BJ (cell line): Measurements from ENCODE around the gene AFG3L2. TPM values are rescaled to one million over a fixed set of nuclear protein-coding genes. Genes with fewer than 3 reads are reported as not detected.

Source experiments
- CTCF ChIA-PET: fragments of 350-600 bp; formaldehyde crosslinking; extraction: SDS; loops from one replicate; lab custom pipeline; 2021; ENCODE audit warnings: antibody characterized with exemption, inconsistent platforms; lab: Yijun Ruan, JAX
- POLR2A ChIA-PET: fragments of 300-600 bp; sonication (Branson Sonifier 250); formaldehyde crosslinking; extraction: SDS; loops from one replicate; lab custom pipeline; 2021; ENCODE audit warnings: antibody characterized with exemption; lab: Charles Lee
- DNase-seq: peaks from one replicate; pipeline ENCODE4 v3.0.0-alpha.2; 2011; ENCODE audit warnings: low read depth
- H3K27me3 ChIP-seq: 2 replicates; pipeline ENCODE4 v1.6.0; 2011; ENCODE audit warnings: low read length; ENCODE audit not compliant: control insufficient read depth, insufficient read depth
- H3K36me3 ChIP-seq: 2 replicates; pipeline ENCODE4 v1.5.1; 2011; ENCODE audit warnings: low read length; ENCODE audit not compliant: control insufficient read depth, insufficient read depth
- H3K4me3 ChIP-seq: 2 replicates; pipeline ENCODE4 v1.5.1; 2011; ENCODE audit warnings: low read depth, mild to moderate bottlenecking, control low read depth, low read length
- polyA plus RNA-seq: library from polyadenylated mRNA; depleted of rRNA; stranded (reverse); fragments of >200 nt; gene quantifications from 2 replicates; pipeline ENCODE4 v1.2.3, GENCODE V29; 2011
- TF ChIP-seq, protein P1 (sequence below): IDR thresholded peaks from 2 replicates; pipeline ENCODE4 v1.5.1; 2011; ENCODE audit warnings: low read depth, mild to moderate bottlenecking, control low read depth, inconsistent platforms, low read length, moderate library complexity; ENCODE audit not compliant: insufficient read depth

The AFG3L2 gene
- polyA plus RNA-seq, 1 experiment = 25.5 TPM

- Histone ChIP-seq H3K4me3 (no peak overlapping the region), H3K27me3 (no peaks in the 10 kb centered on the region), H3K36me3 (peaks cover 11% of the 10 kb centered on the region)
- no peak for DNase-seq
- POLR2A ChIA-PET = no interaction called here
- TF ChIP-seq, protein P1, sequence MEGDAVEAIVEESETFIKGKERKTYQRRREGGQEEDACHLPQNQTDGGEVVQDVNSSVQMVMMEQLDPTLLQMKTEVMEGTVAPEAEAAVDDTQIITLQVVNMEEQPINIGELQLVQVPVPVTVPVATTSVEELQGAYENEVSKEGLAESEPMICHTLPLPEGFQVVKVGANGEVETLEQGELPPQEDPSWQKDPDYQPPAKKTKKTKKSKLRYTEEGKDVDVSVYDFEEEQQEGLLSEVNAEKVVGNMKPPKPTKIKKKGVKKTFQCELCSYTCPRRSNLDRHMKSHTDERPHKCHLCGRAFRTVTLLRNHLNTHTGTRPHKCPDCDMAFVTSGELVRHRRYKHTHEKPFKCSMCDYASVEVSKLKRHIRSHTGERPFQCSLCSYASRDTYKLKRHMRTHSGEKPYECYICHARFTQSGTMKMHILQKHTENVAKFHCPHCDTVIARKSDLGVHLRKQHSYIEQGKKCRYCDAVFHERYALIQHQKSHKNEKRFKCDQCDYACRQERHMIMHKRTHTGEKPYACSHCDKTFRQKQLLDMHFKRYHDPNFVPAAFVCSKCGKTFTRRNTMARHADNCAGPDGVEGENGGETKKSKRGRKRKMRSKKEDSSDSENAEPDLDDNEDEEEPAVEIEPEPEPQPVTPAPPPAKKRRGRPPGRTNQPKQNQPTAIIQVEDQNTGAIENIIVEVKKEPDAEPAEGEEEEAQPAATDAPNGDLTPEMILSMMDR = no peak
- CTCF ChIA-PET = interaction anchor here (1.2 kb wide), 1 partner anchor 8 kb away, joined by 4 read pairs; no protein-coding TSS in a partner anchor
Observed at GRCh38 chr18:12336171-12336613, 40.8 kb downstream of the AFG3L2 start.

GRCh38 chr18:12335503-12335902 lies 41.5 kb downstream of the AFG3L2 start:
- no peaks in the 10 kb centered on the region for H3K27me3 ChIP-seq
- TF ChIP-seq, protein P1 = no peak
- POLR2A ChIA-PET = no interaction called here
- peaks cover 11% of the 10 kb centered on the region for H3K36me3 ChIP-seq
- H3K4me3 ChIP-seq = no peak overlapping the region
- DNase-seq = no peak
- CTCF ChIA-PET = interaction anchor here (1.0 kb wide), 1 partner anchor 46 kb away, joined by 3 read pairs; no protein-coding TSS in a partner anchor

GRCh38 chr18:12334863-12335262 lies 42.2 kb downstream of the AFG3L2 start:
- TF ChIP-seq, protein P1 = no peak
- H3K27me3 ChIP-seq = no peaks in the 10 kb centered on the region
- CTCF ChIA-PET = interaction anchor here (1.0 kb wide), 1 partner anchor 46 kb away, joined by 3 read pairs; no protein-coding TSS in a partner anchor
- POLR2A ChIA-PET = no interaction called here
- DNase-seq = no peak
- peaks cover 11% of the 10 kb centered on the region for H3K36me3 ChIP-seq
- no peak overlapping the region for H3K4me3 ChIP-seq

DNA sequence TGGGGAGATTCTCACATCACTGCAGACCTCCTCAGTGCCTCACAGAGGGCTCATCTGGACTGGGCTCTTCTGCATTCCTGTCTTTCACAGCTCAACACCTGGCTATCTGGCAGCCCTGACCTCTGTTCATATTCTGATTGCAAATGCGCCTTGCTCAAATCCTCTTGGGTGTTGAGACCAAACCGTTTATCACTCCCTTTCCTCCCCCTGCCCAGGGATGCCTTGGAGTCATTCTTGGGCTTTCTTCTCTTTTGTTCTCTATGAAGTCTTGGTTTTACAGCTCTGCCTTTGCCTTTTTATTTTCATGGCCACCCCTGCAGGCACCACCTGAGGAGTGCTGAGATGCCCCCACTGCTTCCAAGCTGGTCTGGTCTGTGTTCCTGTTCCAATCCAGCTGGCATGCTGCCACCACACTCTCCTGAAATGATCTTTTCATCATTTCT lies 42.6 kb downstream of the AFG3L2 start:
- POLR2A ChIA-PET = no interaction called here

GRCh38 chr18:12333506-12334290 lies 43.3 kb downstream of the AFG3L2 start:
- H3K36me3 ChIP-seq = peaks cover 11% of the 10 kb centered on the region
- TF ChIP-seq, protein P1 = no peak
- POLR2A ChIA-PET = no interaction called here
- no peak for DNase-seq
- no peaks in the 10 kb centered on the region for H3K27me3 ChIP-seq
- no peak overlapping the region for H3K4me3 ChIP-seq
- CTCF ChIA-PET = no interaction called here

More for the DNA sequence above, 42.6 kb downstream of the AFG3L2 start:
- no peaks in the 10 kb centered on the region for H3K27me3 ChIP-seq
- DNase-seq = no peak
- TF ChIP-seq, protein P1 = no peak
- CTCF ChIA-PET = interaction anchor here (1.0 kb wide), 1 partner anchor 45 kb away, joined by 3 read pairs; no protein-coding TSS in a partner anchor
- peaks cover 11% of the 10 kb centered on the region for H3K36me3 ChIP-seq
- H3K4me3 ChIP-seq = no peak overlapping the region
